Stimulated activated naive CD4-positive, alpha-beta T cell treated with Interleukin-2 at 50 U/mL for 16 hours (primary cell): ENCODE results near the gene ZNF700.
"Not testable (repeated sequence)": the region's sequence is repeated elsewhere in the genome, so short reads cannot be mapped to it uniquely, and the experiment has no call there.

Source experiments
- DNase-seq: peaks from one replicate; lab custom pipeline; 2025; lab: John Stamatoyannopoulos, UW

Gene ZNF700

GRCh38 chr19:11924886-11925650 lies at the start of gene ZNF700:
ZNF700 (plus strand) TSS chr19:11925107; CDS start chr19:11925211, 104 bp downstream.
- DNase-seq: peak; percentile 93

- DNase-seq: peak; percentile 8
These were observed 45.1 kb upstream of the ZNF700 start for GRCh38 chr19:11879687-11880266.

- DNase-seq: no peak
These were observed 44.3 kb upstream of the ZNF700 start for GRCh38 chr19:11880598-11880997.

GRCh38 chr19:11881151-11881800 lies 43.6 kb upstream of the ZNF700 start:
- no peak for DNase-seq

GRCh38 chr19:11882606-11883005 lies 42.3 kb upstream of the ZNF700 start:
- DNase-seq: no peak

- no peak for DNase-seq
These were observed 37.7 kb upstream of the ZNF700 start for GRCh38 chr19:11887234-11887610.

GRCh38 chr19:11887611-11888531 lies 37.0 kb upstream of the ZNF700 start, which contains the start of gene ZNF69:
ZNF69 (plus strand) TSS chr19:11887782; CDS start chr19:11887924, 142 bp downstream.
- peak; percentile 11 for DNase-seq

GRCh38 chr19:11889901-11890300 lies 35.0 kb upstream of the ZNF700 start:
- not testable (repeated sequence) for DNase-seq

- DNase-seq: no peak
These were observed 34.3 kb upstream of the ZNF700 start for GRCh38 chr19:11890634-11891033.

GRCh38 chr19:11894851-11895250 lies 30.1 kb upstream of the ZNF700 start:
- no peak for DNase-seq

- DNase-seq: no peak
These were observed 22.7 kb upstream of the ZNF700 start for GRCh38 chr19:11902228-11902627.

- DNase-seq: no peak
These were observed 19.0 kb upstream of the ZNF700 start for GRCh38 chr19:11905928-11906327.

- DNase-seq: not testable (repeated sequence)
These were observed 13.0 kb upstream of the ZNF700 start for GRCh38 chr19:11911937-11912336.

- DNase-seq: not testable (repeated sequence)
These were observed 10.4 kb upstream of the ZNF700 start for GRCh38 chr19:11914417-11915051.

GRCh38 chr19:11921852-11922495 lies 2.9 kb upstream of the ZNF700 start:
- DNase-seq: no peak

- not testable (repeated sequence) for DNase-seq
These were observed 812 bp downstream of the ZNF700 start for GRCh38 chr19:11925651-11926187.

- DNase-seq: no peak
These were observed 2.3 kb downstream of the ZNF700 start for GRCh38 chr19:11927227-11927626.

GRCh38 chr19:11931051-11931450 lies 6.1 kb downstream of the ZNF700 start:
- no peak for DNase-seq

- no peak for DNase-seq
These were observed 6.6 kb downstream of the ZNF700 start for GRCh38 chr19:11931513-11931912.

- not testable (repeated sequence) for DNase-seq
These were observed 10.9 kb downstream of the ZNF700 start for GRCh38 chr19:11935829-11936228.

GRCh38 chr19:11938383-11938782 lies 13.5 kb downstream of the ZNF700 start:
- not testable (repeated sequence) for DNase-seq
